NCI-H2196 treated with DMSO at 0.1 percent for 48 hours (cell line): ENCODE results near the gene SLC29A3.

ENCODE experiments used
- DNase-seq: peaks from one replicate; lab custom pipeline; 2025; ENCODE audit not compliant: unreplicated experiment; lab: John Stamatoyannopoulos, UW

The SLC29A3 gene

GRCh38 chr10:71320592-71320991 is 1.5 kb downstream of the SLC29A3 start:
- DNase-seq = no peak

- DNase-seq = no peak
These were observed 2.3 kb downstream of the SLC29A3 start for GRCh38 chr10:71321386-71321785.

GRCh38 chr10:71323407-71323806 is 4.3 kb downstream of the SLC29A3 start:
- no peak for DNase-seq

GRCh38 chr10:71324743-71325142 is 5.7 kb downstream of the SLC29A3 start:
- no peak for DNase-seq

GRCh38 chr10:71325267-71325666 is 6.2 kb downstream of the SLC29A3 start:
- no peak for DNase-seq

GRCh38 chr10:71326464-71326881 is 7.4 kb downstream of the SLC29A3 start:
- DNase-seq = peak; percentile 81

GRCh38 chr10:71330789-71331404 is 11.8 kb downstream of the SLC29A3 start:
- DNase-seq = no peak

- no peak for DNase-seq
These were observed 12.7 kb downstream of the SLC29A3 start for GRCh38 chr10:71331736-71332135.

GRCh38 chr10:71332466-71332865 is 13.4 kb downstream of the SLC29A3 start:
- DNase-seq = no peak

- no peak for DNase-seq
These were observed 14.2 kb downstream of the SLC29A3 start for GRCh38 chr10:71333129-71333887.

GRCh38 chr10:71334221-71334791 is 15.2 kb downstream of the SLC29A3 start:
- DNase-seq = no peak

GRCh38 chr10:71335173-71335708 is 16.2 kb downstream of the SLC29A3 start:
- no peak for DNase-seq

GRCh38 chr10:71336632-71337031 is 17.6 kb downstream of the SLC29A3 start:
- DNase-seq = no peak

GRCh38 chr10:71337219-71337701 is 18.2 kb downstream of the SLC29A3 start:
- DNase-seq = no peak

- DNase-seq = no peak
These were observed 19.9 kb downstream of the SLC29A3 start for GRCh38 chr10:71338728-71339495.

- DNase-seq = no peak
These were observed 20.9 kb downstream of the SLC29A3 start for GRCh38 chr10:71339796-71340589.

GRCh38 chr10:71342573-71343391 is 23.7 kb downstream of the SLC29A3 start:
- DNase-seq = no peak

GRCh38 chr10:71343392-71343773 is 24.3 kb downstream of the SLC29A3 start:
- no peak for DNase-seq

- no peak for DNase-seq
These were observed 25.3 kb downstream of the SLC29A3 start for GRCh38 chr10:71344154-71344925.
